HTR-8/SVneo (cell line): ENCODE results near the gene ECM1.

Experiments
- DNase-seq: peaks from one replicate; pipeline ENCODE4 v3.0.0; 2011; ENCODE audit warnings: low spot score, mixed read lengths; ENCODE audit not compliant: insufficient read length
- FAIRE-seq: peaks from 2 replicates; lab custom pipeline; 2011; peaks lifted over from hg19 to GRCh38; lab: Jason Lieb, UNC

ECM1 gene

DNA sequence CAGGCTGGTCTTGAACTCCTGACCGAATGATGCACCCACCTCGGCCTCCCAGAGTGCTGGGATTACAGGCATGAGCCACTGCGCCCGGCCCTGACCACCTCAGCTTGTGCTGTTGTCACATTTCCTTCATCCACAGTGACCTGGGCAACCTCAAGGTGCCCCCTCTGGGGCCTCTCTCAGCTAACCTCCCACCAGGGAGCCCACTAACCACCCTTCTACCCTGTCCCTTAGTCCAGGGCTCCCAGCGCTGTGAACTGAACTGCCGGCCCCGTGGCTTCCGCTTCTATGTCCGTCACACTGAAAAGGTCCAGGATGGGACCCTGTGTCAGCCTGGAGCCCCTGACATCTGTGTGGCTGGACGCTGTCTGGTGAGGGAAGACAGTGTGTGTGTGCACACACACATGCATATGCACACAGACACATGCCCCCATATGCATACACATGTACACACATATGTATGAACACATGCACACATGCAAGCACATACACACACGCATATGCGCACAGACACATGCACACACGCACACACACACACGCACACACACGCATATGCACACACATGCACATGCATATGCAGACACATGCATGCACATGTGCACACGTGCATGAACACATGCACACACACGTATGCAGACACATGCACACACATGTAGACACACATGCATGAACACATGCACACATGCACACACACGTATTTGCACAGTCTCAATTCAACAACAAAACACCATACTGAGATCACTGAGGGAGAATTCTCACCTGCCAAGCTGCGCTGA lies 47.5 kb downstream of the ECM1 start:
- FAIRE-seq = peak; percentile 89
- no peak for DNase-seq

DNA sequence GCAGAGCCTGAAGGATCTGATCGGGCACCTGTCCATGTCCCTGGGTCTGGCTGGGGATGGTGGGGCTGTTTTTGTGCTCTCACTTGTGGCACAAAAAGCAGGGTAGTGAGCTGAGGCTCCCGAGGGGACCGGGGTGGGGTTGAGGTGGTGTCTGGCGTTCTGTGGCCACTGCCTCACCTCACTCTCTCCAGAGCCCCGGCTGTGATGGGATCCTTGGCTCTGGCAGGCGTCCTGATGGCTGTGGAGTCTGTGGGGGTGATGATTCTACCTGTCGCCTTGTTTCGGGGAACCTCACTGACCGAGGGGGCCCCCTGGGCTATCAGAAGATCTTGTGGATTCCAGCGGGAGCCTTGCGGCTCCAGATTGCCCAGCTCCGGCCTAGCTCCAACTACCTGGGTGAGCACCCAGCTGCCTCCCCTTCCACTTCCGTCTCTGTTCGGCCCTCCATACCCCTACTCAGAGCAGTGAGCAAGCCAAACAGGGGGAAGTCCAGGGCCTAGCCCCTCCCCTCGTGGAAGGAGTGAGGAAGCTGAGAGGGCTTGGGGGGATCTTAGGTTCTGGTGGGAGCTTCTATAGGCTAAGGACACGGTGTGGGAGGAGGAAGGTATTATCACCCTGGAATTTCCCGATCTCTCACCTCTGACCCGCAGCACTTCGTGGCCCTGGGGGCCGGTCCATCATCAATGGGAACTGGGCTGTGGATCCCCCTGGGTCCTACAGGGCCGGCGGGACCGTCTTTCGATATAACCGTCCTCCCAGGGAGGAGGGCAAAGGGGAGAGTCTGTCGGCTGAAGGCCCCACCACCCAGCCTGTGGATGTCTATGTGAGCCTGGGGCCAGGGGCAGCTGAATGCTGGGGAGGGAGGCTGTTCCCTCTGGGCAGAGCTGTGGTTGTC lies 48.3 kb downstream of the ECM1 start:
- FAIRE-seq (no peak), DNase-seq (no peak)

DNA sequence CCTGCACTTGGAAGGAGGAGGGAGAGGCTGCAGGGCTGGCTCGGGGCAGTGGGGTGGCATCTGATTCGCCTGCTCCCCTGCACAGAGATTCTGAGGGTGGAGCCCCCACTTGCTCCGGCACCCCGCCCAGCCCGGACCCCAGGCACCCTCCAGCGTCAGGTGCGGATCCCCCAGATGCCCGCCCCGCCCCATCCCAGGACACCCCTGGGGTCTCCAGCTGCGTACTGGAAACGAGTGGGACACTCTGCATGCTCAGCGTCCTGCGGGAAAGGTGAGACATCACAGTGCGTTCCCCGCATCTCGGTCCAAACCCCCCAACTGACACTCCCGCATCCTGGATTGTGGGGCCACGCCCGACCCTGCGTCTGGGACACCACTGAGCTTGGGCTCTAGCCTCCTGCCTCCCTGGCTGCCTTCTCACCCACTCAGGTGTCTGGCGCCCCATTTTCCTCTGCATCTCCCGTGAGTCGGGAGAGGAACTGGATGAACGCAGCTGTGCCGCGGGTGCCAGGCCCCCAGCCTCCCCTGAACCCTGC lies 49.2 kb downstream of the ECM1 start:
- FAIRE-seq = no peak

DNA sequence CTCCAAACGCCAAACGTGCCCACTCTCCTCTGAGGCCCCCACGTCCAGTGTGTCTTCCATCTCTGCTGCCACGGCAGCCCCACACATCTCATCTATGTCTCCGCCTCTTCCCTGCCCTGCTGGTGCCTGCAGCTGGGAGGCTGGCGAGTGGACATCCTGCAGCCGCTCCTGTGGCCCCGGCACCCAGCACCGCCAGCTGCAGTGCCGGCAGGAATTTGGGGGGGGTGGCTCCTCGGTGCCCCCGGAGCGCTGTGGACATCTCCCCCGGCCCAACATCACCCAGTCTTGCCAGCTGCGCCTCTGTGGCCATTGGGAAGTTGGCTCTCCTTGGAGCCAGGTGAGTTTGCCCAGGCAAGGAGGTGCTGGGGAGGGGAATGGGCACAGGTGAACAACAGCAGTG lies 49.9 kb downstream of the ECM1 start:
- DNase-seq (no peak), FAIRE-seq (no peak)

More for the DNA sequence above, 49.2 kb downstream of the ECM1 start:
- DNase-seq = no peak

DNA sequence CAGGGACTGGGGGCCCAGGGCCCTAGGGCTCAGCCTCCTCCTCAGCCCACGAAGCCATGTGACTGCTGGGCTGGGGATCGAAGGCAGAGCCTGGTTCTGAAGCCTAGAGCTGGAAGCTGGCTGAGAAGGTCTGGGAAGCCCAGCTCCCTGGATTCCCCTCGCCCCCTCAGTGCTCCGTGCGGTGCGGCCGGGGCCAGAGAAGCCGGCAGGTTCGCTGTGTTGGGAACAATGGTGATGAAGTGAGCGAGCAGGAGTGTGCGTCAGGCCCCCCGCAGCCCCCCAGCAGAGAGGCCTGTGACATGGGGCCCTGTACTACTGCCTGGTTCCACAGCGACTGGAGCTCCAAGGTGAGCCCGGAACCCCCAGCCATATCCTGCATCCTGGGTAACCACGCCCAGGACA lies 50.4 kb downstream of the ECM1 start:
- FAIRE-seq (no peak), DNase-seq (no peak)

DNA sequence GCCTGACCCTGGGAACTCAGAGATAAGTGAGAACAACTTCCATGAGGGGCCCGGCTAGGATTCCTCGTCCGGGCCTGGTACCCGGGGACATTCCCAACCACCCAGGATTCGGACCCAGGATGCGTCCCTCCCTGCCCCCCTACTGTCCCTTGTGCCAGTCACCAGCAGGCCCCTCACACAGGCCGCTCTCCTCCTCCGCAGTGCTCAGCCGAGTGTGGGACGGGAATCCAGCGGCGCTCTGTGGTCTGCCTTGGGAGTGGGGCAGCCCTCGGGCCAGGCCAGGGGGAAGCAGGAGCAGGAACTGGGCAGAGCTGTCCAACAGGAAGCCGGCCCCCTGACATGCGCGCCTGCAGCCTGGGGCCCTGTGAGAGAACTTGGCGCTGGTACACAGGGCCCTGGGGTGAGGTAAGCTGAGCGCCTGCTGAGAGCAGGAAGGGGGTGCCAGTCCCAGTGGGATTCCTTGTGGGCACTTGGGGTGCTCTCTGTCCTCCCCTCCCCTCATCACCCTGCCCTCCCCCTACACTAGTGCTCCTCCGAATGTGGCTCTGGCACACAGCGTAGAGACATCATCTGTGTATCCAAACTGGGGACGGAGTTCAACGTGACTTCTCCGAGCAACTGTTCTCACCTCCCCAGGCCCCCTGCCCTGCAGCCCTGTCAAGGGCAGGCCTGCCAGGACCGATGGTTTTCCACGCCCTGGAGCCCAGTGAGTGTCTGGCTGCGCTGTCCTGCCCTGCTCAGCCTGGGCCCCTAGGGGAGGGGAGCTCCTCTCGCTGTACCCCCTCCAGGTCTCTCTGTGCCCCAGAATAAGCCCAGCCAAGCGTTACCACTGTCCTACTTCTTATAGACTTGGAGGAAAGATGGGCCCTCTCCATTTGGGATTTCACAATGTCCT lies 51.1 kb downstream of the ECM1 start:
- DNase-seq (no peak), FAIRE-seq (no peak)

DNA sequence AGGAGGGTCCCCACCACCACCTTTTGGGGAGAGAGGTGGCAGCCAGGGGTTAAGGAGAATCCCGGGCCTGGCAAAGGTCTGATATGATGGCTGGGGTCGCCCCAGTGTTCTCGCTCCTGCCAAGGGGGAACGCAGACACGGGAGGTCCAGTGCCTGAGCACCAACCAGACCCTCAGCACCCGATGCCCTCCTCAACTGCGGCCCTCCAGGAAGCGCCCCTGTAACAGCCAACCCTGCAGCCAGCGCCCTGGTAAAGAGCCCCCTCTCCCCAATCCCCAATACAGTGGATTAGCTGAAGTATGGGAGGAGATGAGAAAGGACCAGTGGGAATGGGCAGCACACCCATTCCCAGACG lies 51.7 kb downstream of the ECM1 start:
- FAIRE-seq = no peak
- no peak for DNase-seq

DNA sequence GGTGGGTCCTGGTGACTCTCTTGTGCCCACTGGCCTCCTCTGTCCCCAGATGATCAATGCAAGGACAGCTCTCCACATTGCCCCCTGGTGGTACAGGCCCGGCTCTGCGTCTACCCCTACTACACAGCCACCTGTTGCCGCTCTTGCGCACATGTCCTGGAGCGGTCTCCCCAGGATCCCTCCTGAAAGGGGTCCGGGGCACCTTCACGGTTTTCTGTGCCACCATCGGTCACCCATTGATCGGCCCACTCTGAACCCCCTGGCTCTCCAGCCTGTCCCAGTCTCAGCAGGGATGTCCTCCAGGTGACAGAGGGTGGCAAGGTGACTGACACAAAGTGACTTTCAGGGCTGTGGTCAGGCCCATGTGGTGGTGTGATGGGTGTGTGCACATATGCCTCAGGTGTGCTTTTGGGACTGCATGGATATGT lies 52.1 kb downstream of the ECM1 start:
- FAIRE-seq (no peak), DNase-seq (peak; percentile 63)

DNA sequence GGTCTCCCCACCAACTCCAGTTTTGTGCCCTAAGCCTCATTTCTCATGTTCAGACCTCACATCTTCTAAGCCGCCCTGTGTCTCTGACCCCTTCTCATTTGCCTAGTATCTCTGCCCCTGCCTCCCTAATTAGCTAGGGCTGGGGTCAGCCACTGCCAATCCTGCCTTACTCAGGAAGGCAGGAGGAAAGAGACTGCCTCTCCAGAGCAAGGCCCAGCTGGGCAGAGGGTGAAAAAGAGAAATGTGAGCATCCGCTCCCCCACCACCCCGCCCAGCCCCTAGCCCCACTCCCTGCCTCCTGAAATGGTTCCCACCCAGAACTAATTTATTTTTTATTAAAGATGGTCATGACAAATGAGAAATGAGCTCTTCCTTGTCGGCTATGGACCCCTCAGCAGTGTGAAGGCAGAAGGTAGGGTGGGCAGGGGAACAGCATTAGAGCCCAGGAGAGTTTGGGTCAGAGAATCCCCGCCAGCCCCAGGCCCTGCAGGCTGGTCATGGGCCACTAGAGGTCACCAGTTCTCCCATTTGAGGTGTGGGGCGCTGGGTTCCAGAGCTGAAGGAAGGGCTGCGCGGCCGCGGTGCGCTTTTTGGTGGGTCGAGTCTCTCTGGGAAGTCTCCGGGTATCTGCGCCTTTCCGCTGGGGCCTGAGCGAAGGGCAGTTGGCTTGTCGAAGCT lies 52.8 kb downstream of the ECM1 start:
- DNase-seq (peak; percentile 68), FAIRE-seq (no peak)

DNA sequence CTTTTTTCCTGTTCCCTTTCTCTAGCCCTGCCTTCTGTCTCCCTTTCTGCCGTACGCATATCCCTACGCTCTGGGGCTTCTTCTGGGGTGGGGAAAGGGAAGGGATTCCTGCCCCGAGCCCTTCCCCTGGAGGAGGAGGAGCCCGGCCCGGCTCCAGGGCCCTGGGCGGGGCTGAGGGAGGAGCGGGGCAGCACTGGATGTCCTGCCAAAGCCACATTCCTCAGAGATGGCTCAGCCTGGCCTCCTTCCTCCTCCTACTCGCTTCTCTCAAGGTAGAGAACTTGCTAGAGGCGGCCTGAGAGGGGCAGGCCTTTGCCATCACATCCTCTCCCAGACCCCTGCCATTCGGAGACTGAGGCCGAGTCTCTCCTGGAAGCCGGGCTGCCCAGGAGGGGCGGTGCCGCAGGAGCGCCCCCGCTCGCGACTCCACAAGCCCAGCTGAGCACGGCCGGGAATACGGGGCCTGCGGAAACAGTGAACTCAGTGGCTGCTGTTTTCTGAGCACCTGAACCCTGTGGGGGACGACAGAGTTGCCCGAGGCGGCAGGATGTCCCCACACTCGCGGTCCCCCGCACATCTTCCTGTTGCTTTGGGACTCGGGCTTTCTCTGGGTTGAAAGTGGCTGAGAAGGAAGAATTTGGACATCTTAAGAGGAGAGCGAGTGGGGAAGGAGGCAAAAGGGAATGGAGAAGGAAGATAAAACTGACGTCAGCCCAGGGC lies 53.5 kb downstream of the ECM1 start:
- DNase-seq = peak; percentile 88
- FAIRE-seq = no peak

DNA sequence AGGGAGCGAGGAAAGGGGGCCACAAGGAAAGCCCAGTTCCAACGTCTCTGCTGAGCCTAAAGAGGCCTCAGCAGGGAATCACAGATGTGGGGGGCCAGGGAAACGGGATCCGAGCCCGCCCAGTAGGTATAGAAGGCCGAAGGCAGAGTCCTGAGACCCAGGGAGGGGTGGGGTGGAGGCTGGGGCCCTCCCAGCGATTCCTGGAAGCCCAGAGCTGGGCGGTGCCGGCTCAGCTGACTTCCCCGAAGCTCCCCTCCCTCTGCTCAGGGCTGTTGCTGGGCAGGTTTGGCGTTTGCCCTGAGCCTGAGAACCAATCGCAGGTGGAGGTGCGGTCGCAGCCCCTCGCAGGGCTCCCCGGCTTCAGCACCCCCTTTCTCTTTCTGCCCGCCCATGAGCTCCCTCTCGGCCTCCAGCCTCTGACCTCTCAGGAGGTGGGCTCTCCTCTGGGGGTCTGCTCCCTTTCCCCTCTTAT lies 54.1 kb downstream of the ECM1 start:
- FAIRE-seq (no peak), DNase-seq (peak; percentile 75)

DNA sequence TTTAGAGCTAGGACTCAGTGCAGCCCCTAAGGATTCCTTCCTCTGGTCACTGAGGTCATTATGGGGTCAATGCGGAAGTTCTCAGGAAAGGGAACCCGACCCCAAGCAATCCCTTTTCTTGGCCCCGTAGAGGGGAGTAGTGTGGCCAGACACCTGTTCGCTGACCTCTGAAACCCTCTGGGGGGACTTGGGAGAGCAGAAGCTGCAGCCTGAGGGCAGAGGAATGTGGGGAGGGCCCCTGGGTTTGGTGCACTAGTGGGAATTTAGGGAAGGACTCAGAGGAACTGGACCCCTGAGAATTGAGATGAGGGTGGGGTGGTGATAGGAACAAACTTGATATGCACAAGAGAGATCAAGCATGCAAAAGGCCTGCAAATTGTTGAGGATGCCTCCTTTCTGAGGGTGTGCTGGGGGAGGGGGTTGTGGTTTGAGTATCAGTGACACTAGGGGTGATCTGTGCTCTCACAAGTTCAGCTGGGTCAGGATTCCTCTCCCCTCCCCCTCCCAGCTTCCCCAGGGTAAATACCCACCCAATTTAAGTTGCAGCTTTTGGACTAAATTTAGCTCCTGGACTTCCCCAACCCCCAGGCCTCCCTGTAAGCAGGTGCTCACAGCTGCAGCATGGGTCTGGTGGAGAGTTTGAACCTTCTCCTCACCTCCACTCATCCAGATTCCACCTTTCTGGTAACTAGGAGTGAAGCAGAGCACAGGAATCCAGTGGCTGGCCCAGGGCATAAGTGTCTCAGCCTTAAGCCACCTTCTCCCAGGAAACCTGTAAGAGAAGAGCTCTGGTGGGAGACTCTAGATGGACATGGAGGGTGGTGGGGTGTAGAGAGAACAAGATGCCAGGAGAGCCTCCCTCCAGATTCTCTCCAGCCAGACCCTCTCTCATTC lies 54.8 kb downstream of the ECM1 start:
- DNase-seq = no peak
- FAIRE-seq = no peak
